GM12878 (cell line): ENCODE measurements around the gene ARHGAP22.

Experiments
- CTCF ChIP-seq, 3 experiments: IDR thresholded peaks in 2 of 3; conservative IDR thresholded peaks in 1 of 3; 2 replicates each; pipeline ENCODE4 v1.5.1; 2011; ENCODE audit warnings: low read depth in 3 of 3, low read length in 3 of 3, mild to moderate bottlenecking in 3 of 3, control low read depth in 2 of 3, moderate library complexity in 2 of 3, inconsistent platforms in 1 of 3, mixed read lengths in 1 of 3; ENCODE audit not compliant: control insufficient read depth in 2 of 3, insufficient read depth in 1 of 3; ENCODE audit errors: extremely low read depth in 1 of 3
- EZH2 ChIP-seq: IDR thresholded peaks from 2 replicates; pipeline ENCODE4 v1.6.1; 2012; ENCODE audit warnings: low read depth, mild to moderate bottlenecking, control low read depth, inconsistent platforms, low read length, borderline replicate concordance; ENCODE audit not compliant: control insufficient read depth
- GABPA ChIP-seq: IDR thresholded peaks from 2 replicates; pipeline ENCODE4 v1.6.1; 2014; ENCODE audit warnings: antibody characterized with exemption, low read depth, mild to moderate bottlenecking, inconsistent platforms
- HDAC6 ChIP-seq: fragments of 200-600 bp; sonication (generic); IDR thresholded peaks from one replicate; pipeline ENCODE4 v1.8.0; 2017; ENCODE audit warnings: antibody characterized with exemption; ENCODE audit not compliant: unreplicated experiment
- IRF3 ChIP-seq: fragments of 450-650 bp; IDR thresholded peaks from 2 replicates; pipeline ENCODE4 v1.6.1; 2014; ENCODE audit warnings: mild to moderate bottlenecking
- NR2C2 ChIP-seq: IDR thresholded peaks from 2 replicates; pipeline ENCODE4 v1.6.1; 2011; ENCODE audit warnings: borderline replicate concordance, low read depth; ENCODE audit not compliant: control insufficient read depth, insufficient read length
- POLR2A ChIP-seq: IDR thresholded peaks from 2 replicates; pipeline ENCODE4 v1.6.1; 2011; ENCODE audit warnings: low read depth, mild to moderate bottlenecking, low read length
- POLR2AphosphoS5 ChIP-seq: IDR thresholded peaks from 2 replicates; pipeline ENCODE4 v1.6.1; 2011; ENCODE audit warnings: mild to moderate bottlenecking, low read length, inconsistent platforms
- RAD21 ChIP-seq: IDR thresholded peaks from 2 replicates; pipeline ENCODE4 v1.6.1; 2011; ENCODE audit warnings: mild to moderate bottlenecking, low read depth, low read length, moderate library complexity; ENCODE audit not compliant: insufficient read depth
- SMC3 ChIP-seq: IDR thresholded peaks from 2 replicates; pipeline ENCODE4 v1.6.1; 2011; ENCODE audit warnings: low read length, improper control_type of control experiment, borderline replicate concordance
- SREBF2 ChIP-seq: IDR thresholded peaks from 2 replicates; pipeline ENCODE4 v1.6.1; 2012; ENCODE audit warnings: mild to moderate bottlenecking, low read length
- USF2 ChIP-seq: IDR thresholded peaks from 2 replicates; pipeline ENCODE4 v1.6.1; 2011; ENCODE audit warnings: low read depth, low read length, improper control_type of control experiment, borderline replicate concordance
- TF ChIP-seq, protein P1 (sequence below): fragments of 450-650 bp; formaldehyde crosslinking; IDR thresholded peaks from 2 replicates; pipeline ENCODE4 v1.4.0; 2020; ENCODE audit warnings: mild to moderate bottlenecking, moderate library complexity
- TF ChIP-seq, protein P2 (sequence below): fragments of 450-650 bp; formaldehyde crosslinking; IDR thresholded peaks from 2 replicates; pipeline ENCODE4 v1.4.0; 2022; ENCODE audit warnings: mild to moderate bottlenecking, moderate library complexity

GRCh38 chr10:48485711-48486110 is 119.2 kb downstream of the ARHGAP22 start:
- no peak for TF ChIP-seq EZH2
- no peak for TF ChIP-seq CTCF (IDR thresholded peaks at IDR 0.05 in 2 of 3, conservative IDR thresholded peaks at IDR 0.05 in 1 of 3; ENCODE audit: control insufficient read depth in 2 of 3, extremely low read depth in 1 of 3, insufficient read depth in 1 of 3, low read depth in 3 of 3, low read length in 3 of 3)
- TF ChIP-seq POLR2AphosphoS5, result no peak
- no peak for TF ChIP-seq HDAC6
- no peak for TF ChIP-seq NR2C2
- no peak for TF ChIP-seq IRF3
- TF ChIP-seq, protein P1, sequence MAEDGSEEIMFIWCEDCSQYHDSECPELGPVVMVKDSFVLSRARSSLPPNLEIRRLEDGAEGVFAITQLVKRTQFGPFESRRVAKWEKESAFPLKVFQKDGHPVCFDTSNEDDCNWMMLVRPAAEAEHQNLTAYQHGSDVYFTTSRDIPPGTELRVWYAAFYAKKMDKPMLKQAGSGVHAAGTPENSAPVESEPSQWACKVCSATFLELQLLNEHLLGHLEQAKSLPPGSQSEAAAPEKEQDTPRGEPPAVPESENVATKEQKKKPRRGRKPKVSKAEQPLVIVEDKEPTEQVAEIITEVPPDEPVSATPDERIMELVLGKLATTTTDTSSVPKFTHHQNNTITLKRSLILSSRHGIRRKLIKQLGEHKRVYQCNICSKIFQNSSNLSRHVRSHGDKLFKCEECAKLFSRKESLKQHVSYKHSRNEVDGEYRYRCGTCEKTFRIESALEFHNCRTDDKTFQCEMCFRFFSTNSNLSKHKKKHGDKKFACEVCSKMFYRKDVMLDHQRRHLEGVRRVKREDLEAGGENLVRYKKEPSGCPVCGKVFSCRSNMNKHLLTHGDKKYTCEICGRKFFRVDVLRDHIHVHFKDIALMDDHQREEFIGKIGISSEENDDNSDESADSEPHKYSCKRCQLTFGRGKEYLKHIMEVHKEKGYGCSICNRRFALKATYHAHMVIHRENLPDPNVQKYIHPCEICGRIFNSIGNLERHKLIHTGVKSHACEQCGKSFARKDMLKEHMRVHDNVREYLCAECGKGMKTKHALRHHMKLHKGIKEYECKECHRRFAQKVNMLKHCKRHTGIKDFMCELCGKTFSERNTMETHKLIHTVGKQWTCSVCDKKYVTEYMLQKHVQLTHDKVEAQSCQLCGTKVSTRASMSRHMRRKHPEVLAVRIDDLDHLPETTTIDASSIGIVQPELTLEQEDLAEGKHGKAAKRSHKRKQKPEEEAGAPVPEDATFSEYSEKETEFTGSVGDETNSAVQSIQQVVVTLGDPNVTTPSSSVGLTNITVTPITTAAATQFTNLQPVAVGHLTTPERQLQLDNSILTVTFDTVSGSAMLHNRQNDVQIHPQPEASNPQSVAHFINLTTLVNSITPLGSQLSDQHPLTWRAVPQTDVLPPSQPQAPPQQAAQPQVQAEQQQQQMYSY (CRISPR knock-in tag), result no peak
- no peak for TF ChIP-seq SREBF2
- TF ChIP-seq USF2, result no peak
- no peak for TF ChIP-seq SMC3
- no peak for TF ChIP-seq POLR2A
- no peak for TF ChIP-seq RAD21
- TF ChIP-seq, protein P2, sequence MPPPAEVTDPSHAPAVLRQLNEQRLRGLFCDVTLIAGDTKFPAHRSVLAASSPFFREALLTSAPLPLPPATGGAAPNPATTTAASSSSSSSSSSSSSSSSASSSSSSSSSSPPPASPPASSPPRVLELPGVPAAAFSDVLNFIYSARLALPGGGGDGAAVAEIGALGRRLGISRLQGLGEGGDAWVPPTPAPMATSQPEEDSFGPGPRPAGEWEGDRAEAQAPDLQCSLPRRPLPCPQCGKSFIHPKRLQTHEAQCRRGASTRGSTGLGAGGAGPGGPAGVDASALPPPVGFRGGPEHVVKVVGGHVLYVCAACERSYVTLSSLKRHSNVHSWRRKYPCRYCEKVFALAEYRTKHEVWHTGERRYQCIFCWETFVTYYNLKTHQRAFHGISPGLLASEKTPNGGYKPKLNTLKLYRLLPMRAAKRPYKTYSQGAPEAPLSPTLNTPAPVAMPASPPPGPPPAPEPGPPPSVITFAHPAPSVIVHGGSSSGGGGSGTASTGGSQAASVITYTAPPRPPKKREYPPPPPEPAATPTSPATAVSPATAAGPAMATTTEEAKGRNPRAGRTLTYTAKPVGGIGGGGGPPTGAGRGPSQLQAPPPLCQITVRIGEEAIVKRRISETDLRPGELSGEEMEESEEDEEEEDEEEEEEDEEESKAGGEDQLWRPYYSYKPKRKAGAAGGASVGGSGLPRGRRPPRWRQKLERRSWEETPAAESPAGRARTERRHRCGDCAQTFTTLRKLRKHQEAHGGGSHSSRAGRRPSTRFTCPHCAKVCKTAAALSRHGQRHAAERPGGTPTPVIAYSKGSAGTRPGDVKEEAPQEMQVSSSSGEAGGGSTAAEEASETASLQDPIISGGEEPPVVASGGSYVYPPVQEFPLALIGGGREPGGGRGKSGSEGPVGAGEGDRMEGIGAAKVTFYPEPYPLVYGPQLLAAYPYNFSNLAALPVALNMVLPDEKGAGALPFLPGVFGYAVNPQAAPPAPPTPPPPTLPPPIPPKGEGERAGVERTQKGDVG (CRISPR knock-in tag), result no peak
- no peak for TF ChIP-seq GABPA
